ENCODE results near the gene TIMM23.
"Not testable (repeated sequence)": the region's sequence is repeated elsewhere in the genome, so short reads cannot be mapped to it uniquely, and the experiment has no call there.

Gene TIMM23, protein sequence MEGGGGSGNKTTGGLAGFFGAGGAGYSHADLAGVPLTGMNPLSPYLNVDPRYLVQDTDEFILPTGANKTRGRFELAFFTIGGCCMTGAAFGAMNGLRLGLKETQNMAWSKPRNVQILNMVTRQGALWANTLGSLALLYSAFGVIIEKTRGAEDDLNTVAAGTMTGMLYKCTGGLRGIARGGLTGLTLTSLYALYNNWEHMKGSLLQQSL

DNA sequence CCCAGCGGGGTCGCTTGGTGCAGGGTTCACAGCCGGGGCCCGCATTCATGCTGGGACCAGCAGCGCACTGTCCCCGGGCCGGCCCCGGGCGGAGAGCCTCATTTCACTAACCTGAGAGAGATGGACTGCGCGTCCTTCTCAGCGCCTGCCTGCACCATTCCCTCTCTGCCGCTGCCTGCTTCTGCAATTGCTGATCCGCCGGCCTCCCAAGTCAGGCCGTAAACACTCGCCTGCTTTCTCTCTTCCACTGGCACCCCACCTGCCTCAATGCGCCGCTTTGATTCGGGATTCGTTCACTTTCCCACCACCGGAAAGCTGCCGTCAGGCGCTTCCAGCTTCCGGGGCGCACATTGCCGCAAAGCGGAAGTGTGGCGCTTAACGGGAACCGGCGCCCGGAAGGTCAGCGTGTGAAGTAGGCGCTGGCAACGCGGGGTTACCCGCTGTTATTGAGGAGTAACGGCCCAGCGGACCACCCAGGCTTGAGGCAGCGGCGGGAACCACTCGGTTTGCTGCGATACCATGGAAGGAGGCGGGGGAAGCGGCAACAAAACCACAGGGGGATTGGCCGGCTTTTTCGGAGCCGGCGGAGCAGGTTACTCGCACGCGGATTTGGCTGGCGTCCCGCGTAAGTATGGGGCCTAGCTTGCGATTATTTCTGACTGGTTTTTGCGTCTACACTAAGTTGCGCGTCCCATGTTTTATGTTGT is at the start of gene TIMM23:
Gene TIMM23 (plus strand): TSS at position 384 of the 707 bp plus-strand sequence. CDS start 136 bp downstream, at position 520.
- not testable (repeated sequence) for H3K36me3 ChIP-seq (ENCODE audit: control insufficient read depth, insufficient read depth, low read length); H3K27ac ChIP-seq (ENCODE audit: low read length); H3K4me1 ChIP-seq (ENCODE audit: control insufficient read depth, insufficient read depth, low read length); H3K9me3 ChIP-seq (ENCODE audit: control insufficient read depth, insufficient read depth, low read length); H3K27me3 ChIP-seq (ENCODE audit: control insufficient read depth, insufficient read depth, low read length)
- WGBS (ENCODE audit: insufficient coverage, insufficient read length): no CpG with 5 or more reads among the region's 60 CpGs
- H3K4me3 ChIP-seq (ENCODE audit: low read length): peak within 1 kb of the TSS; percentile 91
- DNase-seq (ENCODE audit: low read depth, low spot score): peak; percentile 37

DNA sequence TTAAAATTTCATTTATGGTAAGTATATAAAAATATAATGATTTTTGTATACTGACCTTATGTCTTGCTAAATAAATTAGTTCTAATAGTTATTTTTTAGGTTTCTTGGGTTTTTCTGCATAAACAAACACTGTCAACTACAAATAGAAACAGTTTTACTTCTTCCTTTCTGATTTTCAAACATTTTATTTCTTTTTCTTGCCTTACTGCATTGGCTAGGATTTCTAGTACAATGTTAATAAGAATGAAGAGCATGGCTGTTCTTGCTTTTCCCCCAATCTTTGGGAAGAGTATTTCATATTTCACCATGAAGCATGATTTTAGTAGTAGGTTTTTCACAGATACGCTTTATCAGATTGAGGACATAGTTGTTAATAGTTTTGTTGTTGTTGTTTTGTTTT is 45.5 kb upstream of the TIMM23 start:
- not testable (repeated sequence) for H3K27me3 ChIP-seq (ENCODE audit: control insufficient read depth, insufficient read depth, low read length); DNase-seq (ENCODE audit: low read depth, low spot score); H3K27ac ChIP-seq (ENCODE audit: low read length); H3K9me3 ChIP-seq (ENCODE audit: control insufficient read depth, insufficient read depth, low read length); H3K36me3 ChIP-seq (ENCODE audit: control insufficient read depth, insufficient read depth, low read length); H3K4me1 ChIP-seq (ENCODE audit: control insufficient read depth, insufficient read depth, low read length); H3K4me3 ChIP-seq (ENCODE audit: low read length)
- WGBS (ENCODE audit: insufficient coverage, insufficient read length): 100% methylated on average over 1 of the region's 1 CpG

DNA sequence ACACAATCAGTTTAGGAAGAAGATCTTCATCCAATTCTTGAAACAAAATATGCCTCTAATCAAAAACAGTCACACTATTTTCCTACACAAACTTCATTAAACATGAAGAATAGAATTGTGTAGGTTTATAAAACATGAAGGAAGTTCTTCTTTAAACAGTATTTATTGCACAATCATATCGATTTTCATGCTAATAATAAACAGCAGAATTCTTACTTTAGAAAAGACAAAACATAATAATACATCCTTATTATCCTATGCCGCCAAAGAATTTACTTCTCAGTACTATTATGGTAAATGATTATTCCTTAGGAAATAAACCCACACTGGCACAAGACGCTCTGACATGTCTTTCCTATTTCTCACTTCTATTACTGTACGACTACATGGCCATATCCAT is 41.0 kb upstream of the TIMM23 start:
- not testable (repeated sequence) for H3K27ac ChIP-seq (ENCODE audit: low read length); H3K4me1 ChIP-seq (ENCODE audit: control insufficient read depth, insufficient read depth, low read length); H3K4me3 ChIP-seq (ENCODE audit: low read length); H3K27me3 ChIP-seq (ENCODE audit: control insufficient read depth, insufficient read depth, low read length); H3K9me3 ChIP-seq (ENCODE audit: control insufficient read depth, insufficient read depth, low read length); DNase-seq (ENCODE audit: low read depth, low spot score); H3K36me3 ChIP-seq (ENCODE audit: control insufficient read depth, insufficient read depth, low read length)
- WGBS (ENCODE audit: insufficient coverage, insufficient read length): no CpG with 5 or more reads among the region's 4 CpGs

DNA sequence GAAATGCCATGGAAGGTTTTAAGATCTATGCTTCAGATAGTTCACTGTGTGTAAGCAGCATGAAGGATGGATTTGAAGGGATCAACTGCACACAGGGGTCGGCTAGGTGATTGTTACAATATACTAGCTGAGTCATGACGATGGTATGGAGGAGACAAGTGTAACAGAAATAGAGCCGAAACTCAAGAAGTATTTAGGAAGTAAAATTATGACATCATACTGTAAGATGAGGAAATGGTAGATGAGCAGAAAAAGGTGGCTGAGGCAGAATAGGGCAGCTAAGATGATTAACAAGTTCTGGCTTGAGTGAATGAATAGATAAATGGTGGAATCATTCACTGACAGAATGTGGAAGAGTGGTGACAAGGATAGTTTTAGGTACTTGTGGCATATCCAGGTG is 37.5 kb upstream of the TIMM23 start:
- H3K27me3 ChIP-seq (ENCODE audit: control insufficient read depth, insufficient read depth, low read length); H3K9me3 ChIP-seq (ENCODE audit: control insufficient read depth, insufficient read depth, low read length); H3K36me3 ChIP-seq (ENCODE audit: control insufficient read depth, insufficient read depth, low read length); DNase-seq (ENCODE audit: low read depth, low spot score); H3K4me3 ChIP-seq (ENCODE audit: low read length); H3K4me1 ChIP-seq (ENCODE audit: control insufficient read depth, insufficient read depth, low read length); H3K27ac ChIP-seq (ENCODE audit: low read length): not testable (repeated sequence)
- WGBS (ENCODE audit: insufficient coverage, insufficient read length): no CpG with 5 or more reads among the region's 3 CpGs

DNA sequence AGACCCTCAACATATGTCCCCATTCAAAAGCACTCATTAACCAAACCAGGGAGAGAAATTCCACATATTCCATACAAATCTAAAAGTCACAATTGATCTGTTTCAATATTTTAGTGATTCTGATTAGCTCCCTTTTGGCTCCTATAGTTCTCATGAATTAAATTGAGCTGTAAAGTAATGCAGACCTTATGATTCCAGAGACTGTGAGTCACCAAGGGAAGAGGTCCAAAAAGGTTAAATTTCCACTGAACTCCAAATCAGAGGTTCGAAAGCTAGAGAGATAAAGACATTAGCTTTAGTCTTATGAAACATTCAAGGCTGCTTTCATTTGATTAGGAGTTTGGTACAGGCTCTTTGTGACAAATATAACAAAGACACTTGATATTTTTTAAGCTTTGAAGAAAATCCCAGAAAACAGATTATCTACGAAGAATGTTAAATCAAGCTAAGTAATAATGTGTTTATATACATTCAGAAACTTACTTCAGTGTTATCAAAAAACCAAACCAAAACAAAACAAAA is 33.1 kb upstream of the TIMM23 start:
- not testable (repeated sequence) for H3K36me3 ChIP-seq (ENCODE audit: control insufficient read depth, insufficient read depth, low read length); H3K4me3 ChIP-seq (ENCODE audit: low read length); H3K9me3 ChIP-seq (ENCODE audit: control insufficient read depth, insufficient read depth, low read length); DNase-seq (ENCODE audit: low read depth, low spot score); H3K4me1 ChIP-seq (ENCODE audit: control insufficient read depth, insufficient read depth, low read length); H3K27me3 ChIP-seq (ENCODE audit: control insufficient read depth, insufficient read depth, low read length); H3K27ac ChIP-seq (ENCODE audit: low read length)
- WGBS (ENCODE audit: insufficient coverage, insufficient read length): no CpG with 5 or more reads among the region's 2 CpGs

DNA sequence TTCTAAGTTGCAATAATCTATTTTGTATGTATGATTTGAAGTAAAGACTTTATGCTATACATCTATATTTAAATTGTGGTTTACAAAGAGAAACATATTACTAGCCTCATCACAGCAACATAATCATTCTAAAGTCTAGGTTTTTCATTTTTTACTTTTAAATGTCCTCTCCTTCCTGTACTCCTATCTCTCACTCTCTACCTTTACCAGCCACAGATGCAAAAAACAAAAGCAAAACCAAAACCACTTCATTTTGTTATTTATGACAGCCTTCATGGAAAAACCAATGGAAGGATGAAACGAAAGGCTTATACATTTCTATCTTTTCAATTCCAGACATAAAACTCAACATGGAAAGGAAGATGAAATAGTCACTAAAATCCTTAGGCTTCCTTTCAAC is 31.1 kb upstream of the TIMM23 start:
- not testable (repeated sequence) for DNase-seq (ENCODE audit: low read depth, low spot score); H3K4me1 ChIP-seq (ENCODE audit: control insufficient read depth, insufficient read depth, low read length); H3K4me3 ChIP-seq (ENCODE audit: low read length); H3K27me3 ChIP-seq (ENCODE audit: control insufficient read depth, insufficient read depth, low read length); H3K36me3 ChIP-seq (ENCODE audit: control insufficient read depth, insufficient read depth, low read length); H3K9me3 ChIP-seq (ENCODE audit: control insufficient read depth, insufficient read depth, low read length); H3K27ac ChIP-seq (ENCODE audit: low read length)
- WGBS (ENCODE audit: insufficient coverage, insufficient read length): no CpG with 5 or more reads among the region's 1 CpG

DNA sequence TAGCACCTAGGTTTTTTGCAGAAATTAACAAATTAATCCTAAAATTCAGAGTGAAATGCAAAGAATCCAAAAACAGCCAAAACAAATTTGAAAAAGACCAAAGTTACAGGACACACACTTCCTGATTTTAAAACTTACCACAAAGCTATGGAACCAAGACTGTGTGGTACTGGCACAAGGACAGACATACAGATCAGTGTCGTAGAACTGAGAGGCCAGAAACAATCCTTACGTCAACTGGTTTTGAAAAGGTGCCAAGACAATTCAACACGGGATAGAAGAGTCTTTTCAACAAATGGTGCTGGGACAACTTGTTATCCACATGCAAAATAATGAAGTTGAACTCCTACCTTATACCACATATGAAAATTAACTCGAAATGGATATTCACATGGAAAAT is 26.8 kb upstream of the TIMM23 start:
- not testable (repeated sequence) for H3K36me3 ChIP-seq (ENCODE audit: control insufficient read depth, insufficient read depth, low read length)
- WGBS (ENCODE audit: insufficient coverage, insufficient read length): no CpG with 5 or more reads among the region's 4 CpGs

DNA sequence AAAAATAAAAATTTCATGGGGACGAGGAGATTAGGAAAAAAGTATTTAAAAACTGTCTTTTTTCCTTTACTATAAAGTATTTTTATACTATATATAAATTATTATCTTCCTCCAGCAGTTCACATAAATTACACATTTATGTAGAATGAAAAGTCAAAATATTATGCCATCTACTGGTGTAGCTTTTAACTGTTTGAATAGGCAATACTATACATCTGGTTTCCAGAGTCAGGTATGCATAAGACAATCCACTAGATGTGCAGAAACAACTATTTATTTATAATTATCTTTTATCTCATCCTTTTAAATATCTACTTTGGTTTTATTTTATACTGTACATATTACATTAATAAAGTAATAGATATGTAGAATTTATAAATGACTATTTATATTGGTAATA is 24.9 kb upstream of the TIMM23 start:
- H3K4me1 ChIP-seq (ENCODE audit: control insufficient read depth, insufficient read depth, low read length); H3K27ac ChIP-seq (ENCODE audit: low read length); DNase-seq (ENCODE audit: low read depth, low spot score); H3K9me3 ChIP-seq (ENCODE audit: control insufficient read depth, insufficient read depth, low read length); H3K4me3 ChIP-seq (ENCODE audit: low read length); H3K36me3 ChIP-seq (ENCODE audit: control insufficient read depth, insufficient read depth, low read length); H3K27me3 ChIP-seq (ENCODE audit: control insufficient read depth, insufficient read depth, low read length): not testable (repeated sequence)
- whole genome bisulfite sequencing (ENCODE audit: insufficient coverage, insufficient read length): no CpG with 5 or more reads among the region's 1 CpG

More for the DNA sequence above, 26.8 kb upstream of the TIMM23 start:
- not testable (repeated sequence) for H3K27ac ChIP-seq (ENCODE audit: low read length); H3K4me1 ChIP-seq (ENCODE audit: control insufficient read depth, insufficient read depth, low read length); DNase-seq (ENCODE audit: low read depth, low spot score); H3K27me3 ChIP-seq (ENCODE audit: control insufficient read depth, insufficient read depth, low read length); H3K9me3 ChIP-seq (ENCODE audit: control insufficient read depth, insufficient read depth, low read length); H3K4me3 ChIP-seq (ENCODE audit: low read length)

DNA sequence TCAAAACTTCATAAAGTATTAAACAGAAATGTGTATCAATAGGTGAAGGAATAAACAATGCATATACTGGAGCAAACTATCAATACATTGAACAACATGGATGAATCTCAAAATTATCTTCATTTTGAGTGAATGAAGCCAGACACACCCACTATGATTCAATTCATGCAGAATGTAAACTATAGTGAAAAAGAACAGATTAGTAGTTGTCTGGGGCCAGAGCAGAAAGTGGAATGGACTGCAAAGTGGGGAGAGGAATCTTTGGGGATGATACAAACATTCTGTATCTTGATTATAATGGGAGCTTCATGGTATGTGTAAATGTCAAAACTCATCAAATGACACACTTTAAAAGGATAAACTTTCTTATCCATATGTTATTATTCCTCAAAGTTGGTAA is 23.5 kb upstream of the TIMM23 start:
- H3K27me3 ChIP-seq (ENCODE audit: control insufficient read depth, insufficient read depth, low read length); H3K4me3 ChIP-seq (ENCODE audit: low read length); H3K4me1 ChIP-seq (ENCODE audit: control insufficient read depth, insufficient read depth, low read length); H3K27ac ChIP-seq (ENCODE audit: low read length); H3K9me3 ChIP-seq (ENCODE audit: control insufficient read depth, insufficient read depth, low read length); DNase-seq (ENCODE audit: low read depth, low spot score); H3K36me3 ChIP-seq (ENCODE audit: control insufficient read depth, insufficient read depth, low read length): not testable (repeated sequence)

DNA sequence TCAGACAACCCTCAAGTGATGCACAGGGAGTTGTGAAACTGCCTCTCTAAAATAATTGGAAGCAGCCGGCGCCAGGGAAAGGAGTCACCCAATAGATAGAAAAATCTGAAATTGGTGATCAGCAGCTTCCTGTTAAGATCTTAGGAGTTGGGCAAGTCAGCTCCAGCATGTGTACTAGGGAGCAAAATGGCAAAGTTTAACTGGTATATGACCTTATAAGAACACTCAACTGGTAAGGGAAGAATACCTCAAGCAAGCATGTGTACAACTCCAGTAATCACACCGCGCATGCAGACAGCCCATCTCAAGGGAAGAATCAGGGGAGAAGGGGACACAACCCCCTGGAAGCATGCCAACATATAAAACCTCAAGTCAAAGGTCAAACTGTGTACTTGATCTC is 17.9 kb upstream of the TIMM23 start:
- not testable (repeated sequence) for H3K27ac ChIP-seq (ENCODE audit: low read length); H3K4me3 ChIP-seq (ENCODE audit: low read length); H3K9me3 ChIP-seq (ENCODE audit: control insufficient read depth, insufficient read depth, low read length); H3K27me3 ChIP-seq (ENCODE audit: control insufficient read depth, insufficient read depth, low read length); H3K36me3 ChIP-seq (ENCODE audit: control insufficient read depth, insufficient read depth, low read length); H3K4me1 ChIP-seq (ENCODE audit: control insufficient read depth, insufficient read depth, low read length); DNase-seq (ENCODE audit: low read depth, low spot score)
- no CpG with 5 or more reads among the region's 4 CpGs for WGBS (ENCODE audit: insufficient coverage, insufficient read length)

DNA sequence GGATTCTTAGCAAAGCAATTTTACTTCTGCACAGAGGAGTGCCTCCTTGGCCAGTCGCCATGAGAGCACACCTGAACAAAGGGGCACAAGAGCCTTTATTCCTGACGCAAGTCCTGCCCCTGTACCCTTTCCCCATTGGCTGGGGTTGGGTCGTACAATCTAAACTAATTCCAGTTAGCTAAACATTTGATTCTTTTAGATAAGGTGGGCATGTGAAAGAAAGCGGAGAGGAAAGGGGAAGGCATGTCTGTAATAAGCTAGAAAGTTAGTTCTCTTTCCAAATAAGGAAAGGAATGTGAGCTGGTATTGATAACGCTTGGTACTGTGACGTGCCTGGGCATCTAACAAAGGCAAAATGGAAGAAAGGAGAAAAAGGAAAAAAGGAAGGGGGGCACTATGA is 15.7 kb upstream of the TIMM23 start:
- H3K4me1 ChIP-seq (ENCODE audit: control insufficient read depth, insufficient read depth, low read length); H3K36me3 ChIP-seq (ENCODE audit: control insufficient read depth, insufficient read depth, low read length); H3K27me3 ChIP-seq (ENCODE audit: control insufficient read depth, insufficient read depth, low read length); H3K4me3 ChIP-seq (ENCODE audit: low read length); H3K9me3 ChIP-seq (ENCODE audit: control insufficient read depth, insufficient read depth, low read length); H3K27ac ChIP-seq (ENCODE audit: low read length); DNase-seq (ENCODE audit: low read depth, low spot score): not testable (repeated sequence)
- no CpG with 5 or more reads among the region's 6 CpGs for WGBS (ENCODE audit: insufficient coverage, insufficient read length)
